GM12875 (cell line): ENCODE data around the gene SDK1.

Source experiments
- H3K4me3 ChIP-seq: one replicate; pipeline ENCODE4 v1.5.1; 2011; ENCODE audit warnings: low read depth, low read length, control low read depth
- TF ChIP-seq, protein P1 (sequence below): IDR thresholded peaks from 2 replicates; pipeline ENCODE4 v1.5.1; 2011; ENCODE audit warnings: low read depth, mild to moderate bottlenecking, control low read depth, inconsistent platforms, low read length, moderate library complexity, borderline replicate concordance; ENCODE audit not compliant: insufficient read depth

Gene SDK1

DNA sequence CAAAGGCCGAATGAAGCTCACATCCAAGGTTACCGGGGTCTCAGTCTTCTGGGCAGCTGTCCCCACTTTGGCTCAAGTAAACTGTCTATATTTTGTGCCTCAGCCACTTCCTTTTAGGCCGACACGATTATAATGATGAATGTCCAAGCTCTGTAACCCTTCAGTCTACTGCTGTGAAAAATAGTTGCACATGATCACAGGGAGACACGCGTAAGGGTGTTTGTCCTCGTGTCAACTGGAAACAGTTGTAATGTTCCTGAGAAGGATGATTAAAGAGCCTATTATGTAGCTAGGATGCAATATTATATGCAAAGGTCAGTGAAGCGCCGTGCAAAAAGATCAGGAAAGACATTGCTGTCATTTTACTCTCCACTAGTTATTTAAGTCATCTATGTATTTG is 559.9 kb downstream of the SDK1 start:
- H3K4me3 ChIP-seq: no peak overlapping the region
- TF ChIP-seq, protein P1, sequence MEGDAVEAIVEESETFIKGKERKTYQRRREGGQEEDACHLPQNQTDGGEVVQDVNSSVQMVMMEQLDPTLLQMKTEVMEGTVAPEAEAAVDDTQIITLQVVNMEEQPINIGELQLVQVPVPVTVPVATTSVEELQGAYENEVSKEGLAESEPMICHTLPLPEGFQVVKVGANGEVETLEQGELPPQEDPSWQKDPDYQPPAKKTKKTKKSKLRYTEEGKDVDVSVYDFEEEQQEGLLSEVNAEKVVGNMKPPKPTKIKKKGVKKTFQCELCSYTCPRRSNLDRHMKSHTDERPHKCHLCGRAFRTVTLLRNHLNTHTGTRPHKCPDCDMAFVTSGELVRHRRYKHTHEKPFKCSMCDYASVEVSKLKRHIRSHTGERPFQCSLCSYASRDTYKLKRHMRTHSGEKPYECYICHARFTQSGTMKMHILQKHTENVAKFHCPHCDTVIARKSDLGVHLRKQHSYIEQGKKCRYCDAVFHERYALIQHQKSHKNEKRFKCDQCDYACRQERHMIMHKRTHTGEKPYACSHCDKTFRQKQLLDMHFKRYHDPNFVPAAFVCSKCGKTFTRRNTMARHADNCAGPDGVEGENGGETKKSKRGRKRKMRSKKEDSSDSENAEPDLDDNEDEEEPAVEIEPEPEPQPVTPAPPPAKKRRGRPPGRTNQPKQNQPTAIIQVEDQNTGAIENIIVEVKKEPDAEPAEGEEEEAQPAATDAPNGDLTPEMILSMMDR: no peak

GRCh38 chr7:3861386-3861785 is 560.3 kb downstream of the SDK1 start:
- H3K4me3 ChIP-seq: no peak overlapping the region
- TF ChIP-seq, protein P1: no peak

- no peak overlapping the region for H3K4me3 ChIP-seq
- TF ChIP-seq, protein P1: no peak
Observed at GRCh38 chr7:3861941-3862340, 560.9 kb downstream of the SDK1 start.

- TF ChIP-seq, protein P1: no peak
- no peak overlapping the region for H3K4me3 ChIP-seq
Observed at GRCh38 chr7:3862774-3863173, 561.7 kb downstream of the SDK1 start.

DNA sequence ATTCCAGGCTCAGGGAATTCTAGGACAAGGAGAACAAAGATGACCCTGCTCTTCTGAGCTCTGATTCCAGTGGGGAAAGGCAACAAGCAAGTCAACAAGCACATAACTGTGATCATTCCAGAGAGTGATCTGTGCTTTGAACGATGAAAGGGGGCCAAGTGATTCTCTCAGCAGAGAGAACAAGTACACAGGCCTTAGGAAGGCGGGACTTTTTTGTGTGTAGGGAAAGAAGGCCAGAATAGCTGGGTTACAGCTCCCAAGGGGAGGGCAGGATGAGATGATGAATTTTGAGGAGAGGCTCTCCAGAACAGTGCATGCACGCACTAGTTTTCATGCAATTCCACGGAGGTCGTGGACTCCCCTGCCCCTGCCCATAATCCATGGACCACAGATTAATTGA is 565.2 kb downstream of the SDK1 start:
- no peak overlapping the region for H3K4me3 ChIP-seq
- TF ChIP-seq, protein P1: no peak

DNA sequence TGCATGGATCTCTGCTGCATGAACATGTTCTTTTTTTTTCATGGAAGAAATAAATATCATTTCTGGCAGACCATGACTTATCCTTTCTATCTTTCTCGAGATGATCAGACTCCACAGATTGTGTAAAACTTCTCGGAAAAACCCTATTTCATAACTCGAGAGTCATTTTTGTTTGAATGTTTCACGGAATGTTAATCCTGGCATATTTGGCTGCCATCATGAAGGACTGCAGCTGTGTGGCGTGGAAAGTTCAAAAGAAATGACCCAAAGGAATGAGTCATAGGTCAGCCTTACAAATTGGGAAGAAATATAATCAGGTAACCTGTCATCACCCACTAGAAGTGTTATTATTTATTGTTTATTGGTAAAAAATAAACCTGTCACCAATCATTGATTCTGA is 566.8 kb downstream of the SDK1 start:
- H3K4me3 ChIP-seq: no peak overlapping the region
- TF ChIP-seq, protein P1: no peak

DNA sequence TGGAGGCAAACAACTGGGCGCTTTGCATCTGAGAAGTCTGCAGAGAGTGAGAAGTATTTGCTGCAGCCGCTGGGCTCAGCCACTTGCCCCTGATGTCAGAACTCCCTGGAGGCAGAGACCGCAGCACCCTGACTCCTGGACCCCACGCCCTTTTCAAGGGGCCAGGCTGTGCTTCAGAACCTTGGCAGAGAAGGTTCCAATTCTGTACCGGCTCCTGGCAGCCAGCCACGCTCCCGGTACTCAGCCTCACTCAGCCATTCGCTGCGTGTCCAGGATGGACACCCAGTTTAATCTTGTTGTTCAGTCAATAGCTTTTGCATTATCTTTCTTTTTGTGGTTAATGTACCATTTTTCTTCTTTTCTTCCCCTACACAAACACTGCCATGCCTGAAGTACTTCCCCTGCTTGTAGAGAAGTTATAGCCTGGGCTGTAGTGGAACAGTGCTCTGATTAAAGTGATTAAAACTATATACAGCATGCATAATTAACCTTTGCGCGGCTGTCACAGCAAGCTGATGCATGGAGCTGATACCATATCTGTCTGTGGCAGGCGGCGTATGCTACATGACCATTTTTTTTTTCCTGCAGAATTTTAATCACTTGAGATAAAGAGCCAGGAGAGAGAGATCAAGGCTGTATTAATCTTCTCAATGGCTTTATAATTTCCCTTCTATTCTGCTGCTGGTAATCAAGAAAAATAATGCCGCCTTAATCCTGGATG is 578.5 kb downstream of the SDK1 start:
- TF ChIP-seq, protein P1: no peak
- H3K4me3 ChIP-seq: no peak overlapping the region
